GM23338 (cell line): ENCODE measurements around the gene EIF2AK3. TPM values are rescaled to one million over a fixed set of nuclear protein-coding genes. Genes with fewer than 3 reads are reported as not detected.
"Not testable (repeated sequence)": the region's sequence is repeated elsewhere in the genome, so short reads cannot be mapped to it uniquely, and the experiment has no call there.

Experiments
- ATAC-seq: fragments of 200-7000 bp; cut with Tn5 transposase; 3 replicates; pipeline ENCODE4 v1.9.1; 2020
- DNase-seq: peaks from one replicate; pipeline ENCODE4 v3.0.0-alpha.2; 2015; ENCODE audit warnings: low spot score
- H2AFZ ChIP-seq: fragments of 200-600 bp; sonication (generic); 2 replicates; pipeline ENCODE4 v1.8.0; 2016; ENCODE audit warnings: antibody characterized with exemption, mild to moderate bottlenecking, moderate library complexity
- H3F3A ChIP-seq: fragments of 200-600 bp; sonication (generic); replicated peaks from 2 replicates; pipeline ENCODE4 v1.8.0; 2017; ENCODE audit warnings: antibody characterized with exemption, mixed run types, low read depth
- H3K27ac ChIP-seq: fragments of 200-600 bp; sonication (generic); 2 replicates; pipeline ENCODE4 v1.6.1; 2016; ENCODE audit warnings: low read depth
- H3K27me3 ChIP-seq: fragments of 200-600 bp; sonication (generic); 2 replicates; pipeline ENCODE4 v1.8.0; 2016; ENCODE audit warnings: mild to moderate bottlenecking, mixed run types, moderate library complexity; ENCODE audit not compliant: insufficient read depth
- H3K36me3 ChIP-seq: fragments of 200-600 bp; sonication (generic); 2 replicates; pipeline ENCODE4 v1.8.0; 2016; ENCODE audit warnings: mild to moderate bottlenecking; ENCODE audit not compliant: insufficient read depth
- H3K4me1 ChIP-seq: fragments of 200-600 bp; sonication (generic); 2 replicates; pipeline ENCODE4 v1.8.0; 2016; ENCODE audit warnings: mild to moderate bottlenecking, moderate library complexity; ENCODE audit not compliant: insufficient read depth
- H3K4me2 ChIP-seq: fragments of 200-600 bp; sonication (generic); 2 replicates; pipeline ENCODE4 v1.7.1; 2017; ENCODE audit warnings: mixed run types
- H3K4me3 ChIP-seq: fragments of 200-600 bp; sonication (generic); 2 replicates; pipeline ENCODE4 v1.6.1; 2016; ENCODE audit warnings: mixed run types
- H3K79me2 ChIP-seq: fragments of 200-600 bp; sonication (generic); replicated peaks from 2 replicates; pipeline ENCODE4 v1.8.0; 2017; ENCODE audit warnings: mild to moderate bottlenecking; ENCODE audit not compliant: insufficient read depth
- H3K9me2 ChIP-seq: fragments of 200-600 bp; sonication (generic); 2 replicates; pipeline ENCODE4 v1.8.0; 2017; ENCODE audit not compliant: insufficient read depth
- H4K20me1 ChIP-seq: fragments of 200-600 bp; sonication (generic); replicated peaks from 2 replicates; pipeline ENCODE4 v1.8.0; 2017; ENCODE audit warnings: mild to moderate bottlenecking; ENCODE audit not compliant: insufficient read depth
- H3K27ac Mint-ChIP-seq: 2 replicates; pipeline ENCODE4 v1.8.0; 2020; ENCODE audit warnings: inconsistent platforms, mild to moderate bottlenecking, moderate library complexity, mixed read lengths
- H3K27me3 Mint-ChIP-seq: 3 replicates; pipeline ENCODE4 v1.8.0; 2022; ENCODE audit warnings: low read depth, mild to moderate bottlenecking, moderate library complexity, mixed read lengths, inconsistent platforms; ENCODE audit not compliant: insufficient read depth, poor library complexity
- H3K36me3 Mint-ChIP-seq: 3 replicates; pipeline ENCODE4 v1.8.0; 2021; ENCODE audit warnings: low read depth, mild to moderate bottlenecking, inconsistent platforms, moderate library complexity, mixed read lengths
- H3K4me1 Mint-ChIP-seq: 3 replicates; pipeline ENCODE4 v1.8.0; 2020; ENCODE audit warnings: mild to moderate bottlenecking, inconsistent platforms, mixed read lengths
- H3K4me3 Mint-ChIP-seq: 3 replicates; pipeline ENCODE4 v1.8.0; 2021; ENCODE audit warnings: moderate library complexity, mild to moderate bottlenecking, inconsistent platforms, mixed read lengths
- H3K9me3 Mint-ChIP-seq: 3 replicates; pipeline ENCODE4 v1.8.0; 2020; ENCODE audit warnings: moderate library complexity, mild to moderate bottlenecking, inconsistent platforms, mixed read lengths
- CREB1 ChIP-seq: fragments of 250-450 bp; sonication (Bioruptor Pico); IDR thresholded peaks from 2 replicates; pipeline ENCODE4 v1.5.0; 2020; ENCODE audit warnings: low read depth, mild to moderate bottlenecking, moderate library complexity
- ETS1 ChIP-seq: IDR thresholded peaks from 2 replicates; pipeline ENCODE4 v1.6.1; 2016; ENCODE audit warnings: antibody characterized with exemption
- EZH2 ChIP-seq: fragments of 200-600 bp; sonication (generic); IDR thresholded peaks from one replicate; pipeline ENCODE4 v1.8.0; 2017; ENCODE audit warnings: antibody characterized with exemption, mild to moderate bottlenecking, low read depth; ENCODE audit not compliant: unreplicated experiment
- EZH2phosphoT487 ChIP-seq: fragments of 200-600 bp; sonication (generic); IDR thresholded peaks from one replicate; pipeline ENCODE4 v1.8.1; 2018; ENCODE audit warnings: antibody characterized with exemption; ENCODE audit not compliant: unreplicated experiment
- JUNB ChIP-seq: IDR thresholded peaks from one replicate; pipeline ENCODE4 v1.6.1; 2016; ENCODE audit warnings: antibody characterized with exemption; ENCODE audit not compliant: unreplicated experiment
- NANOG ChIP-seq: IDR thresholded peaks from 2 replicates; pipeline ENCODE4 v1.6.1; 2016; ENCODE audit warnings: antibody characterized with exemption, borderline replicate concordance
- POLR2AphosphoS5 ChIP-seq: IDR thresholded peaks from 2 replicates; pipeline ENCODE4 v1.6.1; 2016; ENCODE audit warnings: antibody characterized with exemption, low read depth
- STAT1 ChIP-seq: IDR thresholded peaks from one replicate; pipeline ENCODE4 v1.6.1; 2016; ENCODE audit warnings: antibody characterized with exemption; ENCODE audit not compliant: unreplicated experiment
- ZNF114 ChIP-seq: fragments of 250-450 bp; sonication (Bioruptor Pico); IDR thresholded peaks from 2 replicates; pipeline ENCODE4 v1.5.0; 2020; ENCODE audit warnings: mild to moderate bottlenecking, moderate library complexity
- ZNF331 ChIP-seq: fragments of 250-450 bp; sonication (Bioruptor Pico); IDR thresholded peaks from 2 replicates; pipeline ENCODE4 v1.5.0; 2020; ENCODE audit warnings: low read depth, mild to moderate bottlenecking, moderate library complexity
- polyA plus RNA-seq: library from polyadenylated mRNA; unstranded; fragments of >200 nt; fragmentation: Nextera tagmentation; extraction: Ambion mirVana; gene quantifications from 2 replicates; pipeline ENCODE4 v1.2.1, GENCODE V29; 2016
- total RNA-seq: library from RNA; depleted of rRNA; stranded (reverse); fragments of >200 nt; shearing (Covaris generic); gene quantifications from 2 replicates; pipeline ENCODE4 v1.2.3, GENCODE V29; 2014
- TF ChIP-seq, protein P1 (sequence below): IDR thresholded peaks from one replicate; pipeline ENCODE4 v1.6.1; 2018; ENCODE audit warnings: antibody characterized with exemption; ENCODE audit not compliant: unreplicated experiment
- TF ChIP-seq, protein P2 (sequence below), 2 experiments: fragments of 200-600 bp in 1 of 2; sonication (generic) in 1 of 2; conservative IDR thresholded peaks; 2 replicates each; pipeline versions ENCODE4 v1.5.1 to v1.6.1; 2016 to 2017; ENCODE audit warnings: antibody characterized with exemption in 2 of 2, low read depth in 2 of 2, mild to moderate bottlenecking in 2 of 2, moderate library complexity in 1 of 2

Gene EIF2AK3
- total and polyA plus RNA-seq, 2 experiments from 2014 or later: 5.9 to 24.2 TPM

GRCh38 chr2:88624477-88624876, 2.8 kb downstream of the EIF2AK3 start (continued):
- TF ChIP-seq, protein P1, sequence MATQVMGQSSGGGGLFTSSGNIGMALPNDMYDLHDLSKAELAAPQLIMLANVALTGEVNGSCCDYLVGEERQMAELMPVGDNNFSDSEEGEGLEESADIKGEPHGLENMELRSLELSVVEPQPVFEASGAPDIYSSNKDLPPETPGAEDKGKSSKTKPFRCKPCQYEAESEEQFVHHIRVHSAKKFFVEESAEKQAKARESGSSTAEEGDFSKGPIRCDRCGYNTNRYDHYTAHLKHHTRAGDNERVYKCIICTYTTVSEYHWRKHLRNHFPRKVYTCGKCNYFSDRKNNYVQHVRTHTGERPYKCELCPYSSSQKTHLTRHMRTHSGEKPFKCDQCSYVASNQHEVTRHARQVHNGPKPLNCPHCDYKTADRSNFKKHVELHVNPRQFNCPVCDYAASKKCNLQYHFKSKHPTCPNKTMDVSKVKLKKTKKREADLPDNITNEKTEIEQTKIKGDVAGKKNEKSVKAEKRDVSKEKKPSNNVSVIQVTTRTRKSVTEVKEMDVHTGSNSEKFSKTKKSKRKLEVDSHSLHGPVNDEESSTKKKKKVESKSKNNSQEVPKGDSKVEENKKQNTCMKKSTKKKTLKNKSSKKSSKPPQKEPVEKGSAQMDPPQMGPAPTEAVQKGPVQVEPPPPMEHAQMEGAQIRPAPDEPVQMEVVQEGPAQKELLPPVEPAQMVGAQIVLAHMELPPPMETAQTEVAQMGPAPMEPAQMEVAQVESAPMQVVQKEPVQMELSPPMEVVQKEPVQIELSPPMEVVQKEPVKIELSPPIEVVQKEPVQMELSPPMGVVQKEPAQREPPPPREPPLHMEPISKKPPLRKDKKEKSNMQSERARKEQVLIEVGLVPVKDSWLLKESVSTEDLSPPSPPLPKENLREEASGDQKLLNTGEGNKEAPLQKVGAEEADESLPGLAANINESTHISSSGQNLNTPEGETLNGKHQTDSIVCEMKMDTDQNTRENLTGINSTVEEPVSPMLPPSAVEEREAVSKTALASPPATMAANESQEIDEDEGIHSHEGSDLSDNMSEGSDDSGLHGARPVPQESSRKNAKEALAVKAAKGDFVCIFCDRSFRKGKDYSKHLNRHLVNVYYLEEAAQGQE: no peak

- peak overlapping the region; percentile 82 for H3K4me2 ChIP-seq
- H4K20me1 ChIP-seq, H3K36me3 Mint-ChIP-seq, DNase-seq, H3K9me2 ChIP-seq, H3K27me3 Mint-ChIP-seq, ATAC-seq, H3K27ac Mint-ChIP-seq, H3K27me3 ChIP-seq, H3K4me3 Mint-ChIP-seq, H3F3A ChIP-seq, H3K9me3 Mint-ChIP-seq, H2AFZ ChIP-seq, H3K4me1 Mint-ChIP-seq, H3K36me3 ChIP-seq: not testable (repeated sequence)
- peak overlapping the region; percentile 35; the same call in 1 of the 2 replicates for H3K27ac ChIP-seq
- H3K79me2 ChIP-seq: peaks cover 75% of the 10 kb centered on the region
- H3K4me3 ChIP-seq: peak overlapping the region; percentile 59
- H3K4me1 ChIP-seq: peaks cover 33% of the 10 kb centered on the region
Observed at GRCh38 chr2:88623831-88624465, 3.3 kb downstream of the EIF2AK3 start.

DNA sequence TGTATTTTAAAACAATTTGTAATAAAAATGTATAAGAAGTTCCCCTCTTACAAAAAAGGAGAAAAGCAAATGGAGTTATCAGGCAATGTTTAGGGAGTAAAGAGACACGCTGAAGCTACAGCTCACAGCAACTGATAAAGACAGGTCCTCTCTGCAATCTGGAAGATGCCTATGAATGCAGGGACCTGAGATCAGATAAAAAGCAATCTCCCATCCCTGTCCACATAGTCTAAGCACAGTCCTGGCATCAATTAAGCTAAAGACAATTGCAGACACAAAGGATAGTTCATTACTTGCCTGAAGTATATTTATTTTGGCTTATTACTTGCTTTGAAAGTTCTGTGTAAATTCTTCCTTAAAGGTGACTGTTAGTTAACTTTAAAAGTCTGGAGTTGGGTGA, 5.0 kb downstream of the EIF2AK3 start:
- H3K9me3 Mint-ChIP-seq: no peaks in the 10 kb centered on the region; the same call in 2 of the 3 replicates
- Histone ChIP-seq H2AFZ (no peak overlapping the region), H3K79me2 (peaks cover 91% of the 10 kb centered on the region), H3K4me3 (no peak overlapping the region), H3F3A (no peaks in the 10 kb centered on the region), H3K4me1 (peaks cover 28% of the 10 kb centered on the region), H3K4me2 (no peak overlapping the region), H3K27me3 (no peaks in the 10 kb centered on the region), H4K20me1 (peaks cover 6% of the 10 kb centered on the region; the same call in 1 of the 2 replicates), H3K27ac (no peak overlapping the region), H3K9me2 (no peaks in the 10 kb centered on the region), H3K36me3 (no peaks in the 10 kb centered on the region)
- no peak overlapping the region for H3K4me3 Mint-ChIP-seq
- H3K4me1 Mint-ChIP-seq: peaks cover 6% of the 10 kb centered on the region
- H3K27me3 Mint-ChIP-seq: no peaks in the 10 kb centered on the region
- H3K27ac Mint-ChIP-seq: no peak overlapping the region
- ATAC-seq (no peak), DNase-seq (no peak)
- H3K36me3 Mint-ChIP-seq: no peaks in the 10 kb centered on the region
- TF ChIP-seq, protein P2, sequence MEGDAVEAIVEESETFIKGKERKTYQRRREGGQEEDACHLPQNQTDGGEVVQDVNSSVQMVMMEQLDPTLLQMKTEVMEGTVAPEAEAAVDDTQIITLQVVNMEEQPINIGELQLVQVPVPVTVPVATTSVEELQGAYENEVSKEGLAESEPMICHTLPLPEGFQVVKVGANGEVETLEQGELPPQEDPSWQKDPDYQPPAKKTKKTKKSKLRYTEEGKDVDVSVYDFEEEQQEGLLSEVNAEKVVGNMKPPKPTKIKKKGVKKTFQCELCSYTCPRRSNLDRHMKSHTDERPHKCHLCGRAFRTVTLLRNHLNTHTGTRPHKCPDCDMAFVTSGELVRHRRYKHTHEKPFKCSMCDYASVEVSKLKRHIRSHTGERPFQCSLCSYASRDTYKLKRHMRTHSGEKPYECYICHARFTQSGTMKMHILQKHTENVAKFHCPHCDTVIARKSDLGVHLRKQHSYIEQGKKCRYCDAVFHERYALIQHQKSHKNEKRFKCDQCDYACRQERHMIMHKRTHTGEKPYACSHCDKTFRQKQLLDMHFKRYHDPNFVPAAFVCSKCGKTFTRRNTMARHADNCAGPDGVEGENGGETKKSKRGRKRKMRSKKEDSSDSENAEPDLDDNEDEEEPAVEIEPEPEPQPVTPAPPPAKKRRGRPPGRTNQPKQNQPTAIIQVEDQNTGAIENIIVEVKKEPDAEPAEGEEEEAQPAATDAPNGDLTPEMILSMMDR (conservative IDR thresholded peaks at IDR 0.05; ENCODE audit: low read depth in 2 of 2): no peak
- TF ChIP-seq STAT1 (no peak), NANOG (no peak), JUNB (no peak), ETS1 (no peak), CREB1 (CRISPR knock-in tag) (no peak), EZH2 (no peak), EZH2phosphoT487 (no peak), ZNF114 (no peak), ZNF331 (no peak), POLR2AphosphoS5 (no peak)
- TF ChIP-seq, protein P1: no peak
